ENCODE data around the gene ARRDC2. TPM values are rescaled to one million over a fixed set of nuclear protein-coding genes. Genes with fewer than 3 reads are reported as not detected.

ARRDC2 gene
- total and polyA plus RNA-seq, 2 of the 13 experiments (the other 11 are each of a cell fraction or from before 2014, with no cell fraction given) = 2.1 to 3.4 TPM

DNA sequence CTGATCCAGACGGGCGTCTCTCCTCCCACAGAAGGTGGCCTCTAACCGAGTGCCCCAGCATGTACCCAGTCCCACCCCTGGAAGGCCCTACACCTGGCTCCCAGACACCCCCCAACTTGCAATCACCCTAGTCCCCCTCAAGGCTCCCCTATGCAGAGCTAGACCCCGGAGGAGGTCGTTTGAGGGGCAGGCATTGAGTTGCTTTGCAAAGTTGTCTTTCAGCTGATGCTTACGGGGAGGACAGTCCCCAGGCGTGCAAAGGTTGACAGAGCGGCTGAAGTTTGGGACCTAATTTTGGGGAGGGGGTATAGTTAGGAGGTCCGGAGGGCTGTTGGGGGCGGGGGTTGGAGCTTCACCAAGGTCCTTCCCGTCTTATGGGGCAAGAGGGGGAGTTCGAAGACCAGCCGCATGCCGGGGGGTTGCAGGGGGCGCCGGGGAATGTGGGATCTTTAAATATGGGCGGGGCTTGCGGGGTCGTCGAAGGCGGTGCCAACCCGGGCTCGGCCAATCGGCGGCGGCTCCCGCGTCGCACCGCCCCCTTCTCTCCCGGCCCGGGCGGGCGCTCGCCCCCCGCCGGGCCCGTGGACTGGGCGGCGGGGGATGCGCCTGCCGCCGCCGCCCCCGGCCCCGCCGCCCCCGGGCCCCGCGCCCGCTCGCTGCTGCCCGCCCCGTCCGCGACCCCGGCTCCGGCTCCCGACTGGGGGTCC, 41.3 kb upstream of the ARRDC2 start, which contains the start of gene KCNN1:
KCNN1 (plus strand) TSS at position 558 of the 707 bp plus-strand sequence. CDS start 6,782 bp downstream, outside the sequence.
- intact Hi-C loops (cut with micrococcal nuclease; ENCODE audit: unreplicated experiment) (no loop called here), in situ Hi-C loops (cut with HindIII; ENCODE audit: extremely low pct_ligation_motif_present, low pct_unique_long_range_greater_than_20kb) (no loop called here)
- ATAC-seq (no peak), FAIRE-seq (no peak), DNase-seq (ENCODE audit: low spot score) (no peak)
- no peaks in the 10 kb centered on the region for H3K79me2 ChIP-seq (ENCODE audit: insufficient read depth, low read length)
- no peaks in the 10 kb centered on the region for H3K9me3 ChIP-seq (ENCODE audit: low read length)
- H3K4me3 ChIP-seq (replicated peaks in 1 of 3; ENCODE audit: insufficient read depth in 1 of 3, low read depth in 2 of 3, low read length in 3 of 3) = peak within 1 kb of the TSS in 1 of 3 experiments; percentile 28; a peak in 1 of 6 replicates
- BruUV-seq (replicated peaks) = no TSS peak
- 21% methylated on average over 6 of the region's 59 CpGs for WGBS (ENCODE audit: low lambda C conversion rate)
- no peak within 1 kb of the TSS for H3K27ac ChIP-seq (ENCODE audit: extremely low read length, insufficient read depth, low read length)
- H3K4me2 ChIP-seq (ENCODE audit: low read depth, low read length) = peak within 1 kb of the TSS; percentile 23; the same call in 1 of the 2 replicates
- H3K27me3 ChIP-seq (ENCODE audit: control insufficient read depth in 1 of 2, insufficient read depth in 2 of 2, low read length in 2 of 2) = peaks cover 3 to 54% of the 10 kb centered on the region in 2 experiments; a peak in 4 of 5 replicates
- ChIA-PET CTCF (ENCODE audit: low intra/inter-chr PET ratio, low total read pairs) (no interaction called here), POLR2A (no interaction called here)
- no peak within 1 kb of the TSS for H2AFZ ChIP-seq (ENCODE audit: low read length)
- no peaks in the 10 kb centered on the region for H3K36me3 ChIP-seq (replicated peaks in 1 of 2; ENCODE audit: control insufficient read depth in 1 of 2, insufficient read depth in 2 of 2, low read length in 2 of 2)
- no peak within 1 kb of the TSS for H3K9ac ChIP-seq (ENCODE audit: insufficient read depth, low read depth, low read length)
- peaks cover 10% of the 10 kb centered on the region; the same call in 1 of the 2 replicates for H3K4me1 ChIP-seq (ENCODE audit: insufficient read depth, low read length)
- no peaks in the 10 kb centered on the region for H4K20me1 ChIP-seq (ENCODE audit: insufficient read depth, low read length)
- TF ChIP-seq ZNF24 (IDR thresholded peaks at IDR 0.05) (no peak), HOXA3 (CRISPR knock-in tag; IDR thresholded peaks at IDR 0.05) (no peak), ZNF816 (CRISPR knock-in tag; IDR thresholded peaks at IDR 0.05; ENCODE audit: borderline replicate concordance) (no peak)

GRCh38 chr19:17967257-17968051, 40.5 kb upstream of the ARRDC2 start:
- TF ChIP-seq ZNF713 (CRISPR knock-in tag; IDR thresholded peaks at IDR 0.05) (no peak), SNAI1 (CRISPR knock-in tag; IDR thresholded peaks at IDR 0.05; ENCODE audit: borderline replicate concordance) (no peak), HOXA3 (CRISPR knock-in tag; IDR thresholded peaks at IDR 0.05) (no peak), ZNF12 (CRISPR knock-in tag; IDR thresholded peaks at IDR 0.05) (no peak), EZH2 (conservative IDR thresholded peaks at IDR 0.05; ENCODE audit: low read depth, low read length) (peak; percentile 95)
- TF ChIP-seq, protein P1, sequence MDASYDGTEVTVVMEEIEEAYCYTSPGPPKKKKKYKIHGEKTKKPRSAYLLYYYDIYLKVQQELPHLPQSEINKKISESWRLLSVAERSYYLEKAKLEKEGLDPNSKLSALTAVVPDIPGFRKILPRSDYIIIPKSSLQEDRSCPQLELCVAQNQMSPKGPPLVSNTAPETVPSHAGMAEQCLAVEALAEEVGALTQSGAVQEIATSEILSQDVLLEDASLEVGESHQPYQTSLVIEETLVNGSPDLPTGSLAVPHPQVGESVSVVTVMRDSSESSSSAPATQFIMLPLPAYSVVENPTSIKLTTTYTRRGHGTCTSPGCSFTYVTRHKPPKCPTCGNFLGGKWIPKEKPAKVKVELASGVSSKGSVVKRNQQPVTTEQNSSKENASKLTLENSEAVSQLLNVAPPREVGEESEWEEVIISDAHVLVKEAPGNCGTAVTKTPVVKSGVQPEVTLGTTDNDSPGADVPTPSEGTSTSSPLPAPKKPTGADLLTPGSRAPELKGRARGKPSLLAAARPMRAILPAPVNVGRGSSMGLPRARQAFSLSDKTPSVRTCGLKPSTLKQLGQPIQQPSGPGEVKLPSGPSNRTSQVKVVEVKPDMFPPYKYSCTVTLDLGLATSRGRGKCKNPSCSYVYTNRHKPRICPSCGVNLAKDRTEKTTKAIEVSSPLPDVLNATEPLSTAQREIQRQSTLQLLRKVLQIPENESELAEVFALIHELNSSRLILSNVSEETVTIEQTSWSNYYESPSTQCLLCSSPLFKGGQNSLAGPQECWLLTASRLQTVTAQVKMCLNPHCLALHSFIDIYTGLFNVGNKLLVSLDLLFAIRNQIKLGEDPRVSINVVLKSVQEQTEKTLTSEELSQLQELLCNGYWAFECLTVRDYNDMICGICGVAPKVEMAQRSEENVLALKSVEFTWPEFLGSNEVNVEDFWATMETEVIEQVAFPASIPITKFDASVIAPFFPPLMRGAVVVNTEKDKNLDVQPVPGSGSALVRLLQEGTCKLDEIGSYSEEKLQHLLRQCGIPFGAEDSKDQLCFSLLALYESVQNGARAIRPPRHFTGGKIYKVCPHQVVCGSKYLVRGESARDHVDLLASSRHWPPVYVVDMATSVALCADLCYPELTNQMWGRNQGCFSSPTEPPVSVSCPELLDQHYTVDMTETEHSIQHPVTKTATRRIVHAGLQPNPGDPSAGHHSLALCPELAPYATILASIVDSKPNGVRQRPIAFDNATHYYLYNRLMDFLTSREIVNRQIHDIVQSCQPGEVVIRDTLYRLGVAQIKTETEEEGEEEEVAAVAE (CRISPR knock-in tag; IDR thresholded peaks at IDR 0.05; ENCODE audit: borderline replicate concordance) = no peak
- Histone ChIP-seq H3K27ac (ENCODE audit: extremely low read length, insufficient read depth, low read length) (no peak overlapping the region), H2AFZ (ENCODE audit: low read length) (no peak overlapping the region), H3K4me3 (replicated peaks in 1 of 3; ENCODE audit: insufficient read depth in 1 of 3, low read depth in 2 of 3, low read length in 3 of 3) (peak overlapping the region in 1 of 3 experiments; percentile 28; a peak in 1 of 6 replicates), H3K4me2 (ENCODE audit: low read depth, low read length) (peak overlapping the region; percentile 23; the same call in 1 of the 2 replicates), H3K36me3 (replicated peaks in 1 of 2; ENCODE audit: control insufficient read depth in 1 of 2, insufficient read depth in 2 of 2, low read length in 2 of 2) (no peaks in the 10 kb centered on the region), H3K79me2 (ENCODE audit: insufficient read depth, low read length) (no peaks in the 10 kb centered on the region), H3K9me3 (ENCODE audit: low read length) (no peaks in the 10 kb centered on the region), H3K4me1 (ENCODE audit: insufficient read depth, low read length) (peaks cover 10% of the 10 kb centered on the region; the same call in 1 of the 2 replicates), H3K9ac (ENCODE audit: insufficient read depth, low read depth, low read length) (no peak overlapping the region), H3K27me3 (ENCODE audit: control insufficient read depth in 1 of 2, insufficient read depth in 2 of 2, low read length in 2 of 2) (peaks cover 3 to 52% of the 10 kb centered on the region in 2 experiments; a peak in 4 of 5 replicates), H4K20me1 (ENCODE audit: insufficient read depth, low read length) (no peaks in the 10 kb centered on the region)
- BruUV-seq (replicated peaks) = no TSS peak
- intact Hi-C loops (cut with micrococcal nuclease; ENCODE audit: unreplicated experiment) (no loop called here), in situ Hi-C loops (cut with HindIII; ENCODE audit: extremely low pct_ligation_motif_present, low pct_unique_long_range_greater_than_20kb) (no loop called here)
- CTCF ChIA-PET (ENCODE audit: low intra/inter-chr PET ratio, low total read pairs) = no interaction called here
- 13% methylated on average over 15 of the region's 35 CpGs for WGBS (ENCODE audit: low lambda C conversion rate)
- no peak for DNase-seq (ENCODE audit: low spot score)
- FAIRE-seq = no peak
- no peak for ATAC-seq
- POLR2A ChIA-PET = no interaction called here
